Upper lobe of right lung (tissue), 1 donor: Measurements from ENCODE around the gene ARL8A. TPM values are rescaled to one million over a fixed set of nuclear protein-coding genes. Genes with fewer than 3 reads are reported as not detected.
A peak's percentile ranks its signal among the peaks of the same experiment; 100 is the strongest.
"Not testable (repeated sequence)": the region's sequence is repeated elsewhere in the genome, so short reads cannot be mapped to it uniquely, and the experiment has no call there.

Source experiments
- ATAC-seq: fragments of 200-7000 bp; cut with Tn5 transposase; one replicate; pipeline ENCODE4 v1.9.1; 2020; ENCODE audit warnings: mild to moderate bottlenecking, moderate library complexity
- DNase-seq: peaks from one replicate; pipeline ENCODE4 v3.0.0-alpha.2; 2020
- H3K27ac ChIP-seq: fragments of 200-600 bp; one replicate; pipeline ENCODE4 v1.8.0; 2022
- H3K27me3 ChIP-seq: fragments of 200-600 bp; one replicate; pipeline ENCODE4 v1.8.0; 2022; ENCODE audit warnings: mild to moderate bottlenecking
- H3K36me3 ChIP-seq: fragments of 200-600 bp; one replicate; pipeline ENCODE4 v1.8.0; 2022
- H3K4me1 ChIP-seq: fragments of 200-600 bp; one replicate; pipeline ENCODE4 v1.8.0; 2022
- H3K4me3 ChIP-seq: fragments of 200-600 bp; one replicate; pipeline ENCODE4 v1.8.0; 2022; ENCODE audit warnings: mild to moderate bottlenecking
- H3K9me3 ChIP-seq: fragments of 200-600 bp; one replicate; pipeline ENCODE4 v1.8.0; 2022
- CTCF ChIP-seq: fragments of 200-600 bp; IDR thresholded peaks from one replicate; pipeline ENCODE4 v1.8.0; 2022; ENCODE audit warnings: antibody characterized with exemption
- intact Hi-C: fragments of 100-400 bp; cut with DNase I; formaldehyde crosslinking; loops from one replicate; pipeline ENCODE4 v1.11.0; 2022
- total RNA-seq: library from RNA; stranded (reverse); fragmentation: NEBNext Ultra II Directional; extraction: Animal tissue kit (Norgen Biotek cat#: 25700); gene quantifications from one replicate; pipeline ENCODE4 v1.2.1, GENCODE V29; 2021
- donor health status: DM: no; HTN: yes; CAD: no; lungs with severe emphysema.

Gene ARL8A
- total RNA-seq, 1 donor from 2014 or later = 106 TPM

- no peaks in the 10 kb centered on the region for H3K36me3 ChIP-seq
Measured at GRCh38 chr1:202113690-202114300, 30.7 kb downstream of the ARL8A start.

GRCh38 chr1:202112859-202113689, 31.5 kb downstream of the ARL8A start:
- no peak for DNase-seq
- H3K9me3 ChIP-seq = no peaks in the 10 kb centered on the region
- no peak overlapping the region for H3K27ac ChIP-seq
- no peaks in the 10 kb centered on the region for H3K27me3 ChIP-seq
- TF ChIP-seq CTCF = no peak
- H3K4me1 ChIP-seq = no peaks in the 10 kb centered on the region
- no peaks in the 10 kb centered on the region for H3K36me3 ChIP-seq
- ATAC-seq = peak; percentile 63
- H3K4me3 ChIP-seq = no peak overlapping the region
- intact Hi-C loops = no loop called here

More at GRCh38 chr1:202113690-202114300, 30.7 kb downstream of the ARL8A start:
- H3K4me1 ChIP-seq = no peaks in the 10 kb centered on the region
- ATAC-seq = no peak
- TF ChIP-seq CTCF = no peak
- intact Hi-C loops = no loop called here
- H3K27ac ChIP-seq = no peak overlapping the region
- no peaks in the 10 kb centered on the region for H3K27me3 ChIP-seq
- no peak overlapping the region for H3K4me3 ChIP-seq
- no peak for DNase-seq
- H3K9me3 ChIP-seq = no peaks in the 10 kb centered on the region

- H3K27ac ChIP-seq, intact Hi-C loops, ATAC-seq, H3K27me3 ChIP-seq, H3K9me3 ChIP-seq, DNase-seq, H3K36me3 ChIP-seq, H3K4me3 ChIP-seq, H3K4me1 ChIP-seq: not testable (repeated sequence)
Measured at GRCh38 chr1:202111589-202111988, 32.9 kb downstream of the ARL8A start.

GRCh38 chr1:202110977-202111376, 33.6 kb downstream of the ARL8A start:
- TF ChIP-seq CTCF = no peak
- H3K27me3 ChIP-seq = no peaks in the 10 kb centered on the region
- no peaks in the 10 kb centered on the region for H3K9me3 ChIP-seq
- no peaks in the 10 kb centered on the region for H3K36me3 ChIP-seq
- no peak for ATAC-seq
- H3K4me3 ChIP-seq = no peak overlapping the region
- H3K27ac ChIP-seq = no peak overlapping the region
- no peaks in the 10 kb centered on the region for H3K4me1 ChIP-seq
- intact Hi-C loops = no loop called here
- no peak for DNase-seq

- ATAC-seq = peak; percentile 30
- DNase-seq = no peak
- intact Hi-C loops = no loop called here
- Histone ChIP-seq H3K4me1 (no peaks in the 10 kb centered on the region), H3K36me3 (no peaks in the 10 kb centered on the region), H3K27ac (peak overlapping the region; percentile 52), H3K4me3 (no peak overlapping the region), H3K9me3 (no peaks in the 10 kb centered on the region), H3K27me3 (no peaks in the 10 kb centered on the region)
- no peak for TF ChIP-seq CTCF
Measured at GRCh38 chr1:202107801-202108731, 36.5 kb downstream of the ARL8A start.
